Eye (tissue), 1 donor: ENCODE data around the gene INSYN2B.
A peak's percentile ranks its signal among the peaks of the same experiment; 100 is the strongest.

Source experiments
- DNase-seq: peaks from one replicate; pipeline ENCODE4 v3.0.0-alpha.2; 2015

Gene INSYN2B

GRCh38 chr5:169922474-169922873 lies 57.8 kb downstream of the INSYN2B start:
- DNase-seq, result no peak

GRCh38 chr5:169921949-169922348 lies 58.3 kb downstream of the INSYN2B start:
- DNase-seq, result no peak

- no peak for DNase-seq
These were observed 58.9 kb downstream of the INSYN2B start for GRCh38 chr5:169921384-169921783.

- DNase-seq, result no peak
These were observed 59.8 kb downstream of the INSYN2B start for GRCh38 chr5:169920474-169920873.

- no peak for DNase-seq
These were observed 62.1 kb downstream of the INSYN2B start for GRCh38 chr5:169918228-169918627.

GRCh38 chr5:169917500-169917899 lies 62.8 kb downstream of the INSYN2B start:
- peak; percentile 25 for DNase-seq

GRCh38 chr5:169914766-169915165 lies 65.5 kb downstream of the INSYN2B start:
- DNase-seq, result peak; percentile 44

- DNase-seq, result no peak
These were observed 66.8 kb downstream of the INSYN2B start for GRCh38 chr5:169913479-169913878.

- DNase-seq, result no peak
These were observed 68.7 kb downstream of the INSYN2B start for GRCh38 chr5:169911448-169912212.

GRCh38 chr5:169910393-169910792 lies 69.9 kb downstream of the INSYN2B start:
- peak; percentile 38 for DNase-seq

GRCh38 chr5:169909945-169910344 lies 70.3 kb downstream of the INSYN2B start:
- no peak for DNase-seq

GRCh38 chr5:169908864-169909263 lies 71.4 kb downstream of the INSYN2B start:
- no peak for DNase-seq

GRCh38 chr5:169906745-169907649 lies 73.3 kb downstream of the INSYN2B start:
- no peak for DNase-seq

GRCh38 chr5:169905017-169905416 lies 75.3 kb downstream of the INSYN2B start:
- DNase-seq, result no peak

- DNase-seq, result peak; percentile 39
These were observed 75.8 kb downstream of the INSYN2B start for GRCh38 chr5:169904508-169904907.

- DNase-seq, result no peak
These were observed 76.2 kb downstream of the INSYN2B start for GRCh38 chr5:169904059-169904458.

- DNase-seq, result no peak
These were observed 78.4 kb downstream of the INSYN2B start for GRCh38 chr5:169901896-169902295.

GRCh38 chr5:169897481-169897880 lies 82.8 kb downstream of the INSYN2B start:
- DNase-seq, result no peak

- no peak for DNase-seq
These were observed 84.4 kb downstream of the INSYN2B start for GRCh38 chr5:169895926-169896325.

GRCh38 chr5:169893571-169893970 lies 86.7 kb downstream of the INSYN2B start:
- no peak for DNase-seq

GRCh38 chr5:169893010-169893409 lies 87.3 kb downstream of the INSYN2B start:
- no peak for DNase-seq

- DNase-seq, result no peak
These were observed 90.7 kb downstream of the INSYN2B start for GRCh38 chr5:169889572-169889971.

GRCh38 chr5:169886677-169887076 lies 93.6 kb downstream of the INSYN2B start:
- no peak for DNase-seq

GRCh38 chr5:169886033-169886432 lies 94.3 kb downstream of the INSYN2B start:
- no peak for DNase-seq
